Sigmoid colon (tissue), 4 donors: ENCODE results near the gene FGD5.

Source experiments
- EP300 ChIP-seq, 4 donors: sonication (generic); formaldehyde crosslinking; IDR thresholded peaks; one replicate each; pipeline ENCODE4 v1.6.1; 2017; ENCODE audit warnings: antibody characterized with exemption in 4 of 4
- POLR2A ChIP-seq, 2 donors: fragments of 450-650 bp; IDR thresholded peaks; one replicate each; pipeline ENCODE4 v1.6.1; 2016; ENCODE audit warnings: antibody characterized with exemption in 2 of 2, mild to moderate bottlenecking in 2 of 2, moderate library complexity in 2 of 2
- POLR2AphosphoS5 ChIP-seq, 4 donors: sonication (generic); formaldehyde crosslinking; IDR thresholded peaks; one replicate each; pipeline ENCODE4 v1.6.1; 2017; ENCODE audit warnings: antibody characterized with exemption in 4 of 4
- TF ChIP-seq, protein P1 (sequence below), 4 experiments: fragments of 450-650 bp in 3 of 4; fragments of 200-600 bp in 1 of 4; IDR thresholded peaks; one replicate each; pipeline ENCODE4 v1.5.1; 2016 to 2019; ENCODE audit warnings: antibody characterized with exemption in 4 of 4, mild to moderate bottlenecking in 3 of 4, moderate library complexity in 2 of 4

DNA sequence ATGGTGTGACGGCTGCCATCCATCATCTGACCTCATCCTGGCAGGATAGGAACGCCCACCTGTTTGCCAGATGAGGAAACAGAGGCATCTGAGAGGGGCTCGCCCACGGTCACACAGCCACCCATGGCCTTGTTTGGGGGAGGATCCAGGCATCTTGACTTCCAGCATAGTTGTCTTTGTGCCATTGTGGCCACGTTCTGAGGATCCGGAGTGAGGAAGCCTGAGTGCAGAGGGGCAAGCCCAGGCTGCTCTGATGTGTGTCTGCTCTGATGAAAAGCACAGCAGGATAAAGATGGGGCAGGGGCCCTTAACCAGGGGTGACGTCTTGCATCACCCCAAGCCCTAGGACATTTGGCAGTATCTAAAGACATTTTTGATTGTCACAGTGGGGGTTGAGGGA is 58.7 kb downstream of the FGD5 start:
- TF ChIP-seq POLR2A (IDR thresholded peaks at IDR 0.05), result no peak
- TF ChIP-seq, protein P1, sequence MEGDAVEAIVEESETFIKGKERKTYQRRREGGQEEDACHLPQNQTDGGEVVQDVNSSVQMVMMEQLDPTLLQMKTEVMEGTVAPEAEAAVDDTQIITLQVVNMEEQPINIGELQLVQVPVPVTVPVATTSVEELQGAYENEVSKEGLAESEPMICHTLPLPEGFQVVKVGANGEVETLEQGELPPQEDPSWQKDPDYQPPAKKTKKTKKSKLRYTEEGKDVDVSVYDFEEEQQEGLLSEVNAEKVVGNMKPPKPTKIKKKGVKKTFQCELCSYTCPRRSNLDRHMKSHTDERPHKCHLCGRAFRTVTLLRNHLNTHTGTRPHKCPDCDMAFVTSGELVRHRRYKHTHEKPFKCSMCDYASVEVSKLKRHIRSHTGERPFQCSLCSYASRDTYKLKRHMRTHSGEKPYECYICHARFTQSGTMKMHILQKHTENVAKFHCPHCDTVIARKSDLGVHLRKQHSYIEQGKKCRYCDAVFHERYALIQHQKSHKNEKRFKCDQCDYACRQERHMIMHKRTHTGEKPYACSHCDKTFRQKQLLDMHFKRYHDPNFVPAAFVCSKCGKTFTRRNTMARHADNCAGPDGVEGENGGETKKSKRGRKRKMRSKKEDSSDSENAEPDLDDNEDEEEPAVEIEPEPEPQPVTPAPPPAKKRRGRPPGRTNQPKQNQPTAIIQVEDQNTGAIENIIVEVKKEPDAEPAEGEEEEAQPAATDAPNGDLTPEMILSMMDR (IDR thresholded peaks at IDR 0.05), result no peak
- no peak for TF ChIP-seq POLR2AphosphoS5 (IDR thresholded peaks at IDR 0.05)
- TF ChIP-seq EP300 (IDR thresholded peaks at IDR 0.05), result no peak
